Right lobe of liver (tissue), 6 donors: ENCODE measurements around the gene PLLP. TPM values are rescaled to one million over a fixed set of nuclear protein-coding genes. Genes with fewer than 3 reads are reported as not detected.

Source experiments
- ATAC-seq, 4 donors: fragments of 200-7000 bp; cut with Tn5 transposase; one replicate each; pipeline ENCODE4 v1.9.1; 2020; ENCODE audit warnings: mild to moderate bottlenecking in 4 of 4, moderate library complexity in 4 of 4
- DNase-seq, 3 donors: peaks; one replicate each; pipeline ENCODE4 v3.0.0-alpha.2; 2020
- H3K27ac ChIP-seq, 3 donors: fragments of 200-600 bp; one replicate each; pipeline ENCODE4 v1.8.0; 2022
- H3K27me3 ChIP-seq, 2 donors: fragments of 200-600 bp; one replicate each; pipeline ENCODE4 v1.8.0; 2022
- H3K36me3 ChIP-seq, 4 donors: fragments of 200-600 bp; sonication (generic) in 1 of 4; one replicate each; pipeline versions ENCODE4 v1.5.1 to v1.8.0; 2017 to 2022; ENCODE audit warnings: control low read depth in 1 of 4
- H3K4me1 ChIP-seq, 4 donors: fragments of 200-600 bp; sonication (generic) in 1 of 4; one replicate each; pipeline versions ENCODE4 v1.5.1 to v1.8.0; 2017 to 2022; ENCODE audit warnings: control low read depth in 1 of 4
- H3K4me3 ChIP-seq, 3 donors: fragments of 200-600 bp; one replicate each; pipeline ENCODE4 v1.8.0; 2022
- H3K9me3 ChIP-seq, 4 donors: fragments of 200-600 bp; sonication (generic) in 1 of 4; one replicate each; pipeline versions ENCODE4 v1.5.1 to v1.8.0; 2017 to 2022; ENCODE audit warnings: control low read depth in 1 of 4
- POLR2A ChIP-seq: fragments of 450-650 bp; IDR thresholded peaks from one replicate; pipeline ENCODE4 v1.6.1; 2017; ENCODE audit warnings: antibody characterized with exemption, mild to moderate bottlenecking
- WGBS: methylation state at CpG from one replicate; pipeline ENCODE4 v1.1.6; 2018; ENCODE audit warnings: low coverage, low lambda C conversion rate; ENCODE audit not compliant: insufficient coverage; ENCODE audit errors: missing lambda C conversion rate; 5-methylcytosine and 5-hydroxymethylcytosine counted together
- intact Hi-C, 2 donors: fragments of 100-400 bp; cut with DNase I; formaldehyde crosslinking; loops; one replicate each; pipeline versions ENCODE4 v1.11.2 to v1.14.1; 2022
- total RNA-seq, 6 experiments: library from RNA; depleted of rRNA in 2 of 6; stranded (reverse); fragments of >200 nt in 2 of 6; fragmentation: NEBNext Ultra II Directional in 3 of 6; extraction: Animal tissue kit (Norgen Biotek cat#: 25700) in 3 of 6; gene quantifications; one replicate each; pipeline versions ENCODE4 v1.1.0 to v1.2.4, GENCODE V29; 2016 to 2023
- TF ChIP-seq, protein P1 (sequence below), 4 donors: fragments of 200-600 bp in 3 of 4; fragments of 450-650 bp in 1 of 4; IDR thresholded peaks; one replicate each; pipeline versions ENCODE4 v1.5.1 to v1.8.0; 2016 to 2022; ENCODE audit warnings: antibody characterized with exemption in 4 of 4, mild to moderate bottlenecking in 2 of 4
- donor health status: DM: no; HTN: yes; CAD: no.
- donor health status: DM: no; HTN: no; CAD: no.
- donor health status: DM: no; HTN: no; CAD: no.
- donor health status: DM: no; HTN: yes; CAD: no.
- donor health status: DM: no; HTN: yes; CAD: no.

PLLP gene
- total RNA-seq, 6 experiments from 2014 or later, result 2.1 to 7.4 (median 3.8) TPM

DNA sequence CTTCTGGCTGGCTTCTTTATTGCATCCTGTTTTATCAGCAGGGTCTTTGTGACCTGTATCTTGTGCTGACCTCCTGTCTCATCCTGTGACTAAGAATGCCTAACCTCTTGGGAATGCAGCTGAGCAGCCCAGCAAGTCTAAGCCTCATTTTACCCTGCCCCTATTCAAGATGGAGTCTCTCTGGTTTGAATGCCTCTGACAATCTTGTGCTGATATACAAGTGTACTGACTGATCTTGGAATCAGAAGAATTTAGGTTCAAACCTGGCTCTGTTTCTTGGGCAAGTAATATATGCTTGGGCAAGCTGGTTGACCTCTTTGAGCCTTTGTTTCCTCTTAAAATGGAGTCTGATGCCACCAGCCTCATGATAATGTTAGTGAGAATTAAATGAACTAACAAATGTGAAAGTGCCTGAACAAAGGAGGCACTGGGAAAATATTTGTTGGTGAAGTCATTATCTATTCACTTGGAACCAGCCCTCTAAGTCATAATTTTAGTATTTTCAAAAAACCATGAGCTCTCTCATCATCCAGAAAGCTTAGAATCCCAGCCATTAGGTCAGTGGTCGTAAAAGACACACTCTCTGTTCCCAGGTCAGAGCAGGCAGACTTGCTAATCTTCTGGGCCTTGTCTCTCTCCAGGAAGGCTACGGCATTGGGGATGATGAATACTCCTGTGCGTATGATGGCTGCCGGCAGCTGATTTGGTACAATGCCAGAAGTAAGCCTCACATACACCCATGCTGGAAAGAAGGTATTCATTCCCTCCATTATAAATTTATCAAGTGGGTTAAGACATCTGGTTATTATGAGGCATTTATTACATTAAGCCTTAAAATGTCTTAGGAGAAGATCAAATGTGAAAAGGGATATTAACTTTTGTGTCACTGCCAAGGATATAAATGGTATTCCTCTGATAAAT, 57.5 kb downstream of the PLLP start:
- Histone ChIP-seq H3K27me3 (no peaks in the 10 kb centered on the region), H3K9me3 (no peaks in the 10 kb centered on the region), H3K4me3 (no peak overlapping the region), H3K27ac (no peak overlapping the region), H3K4me1 (no peaks in the 10 kb centered on the region), H3K36me3 (peaks cover 5 to 98% (median 34%) of the 10 kb centered on the region in 4 donors)
- intact Hi-C loops, result no loop called here
- DNase-seq (no peak), ATAC-seq (no peak)
- 89% methylated on average over 1 of the region's 4 CpGs for WGBS
- TF ChIP-seq, protein P1, sequence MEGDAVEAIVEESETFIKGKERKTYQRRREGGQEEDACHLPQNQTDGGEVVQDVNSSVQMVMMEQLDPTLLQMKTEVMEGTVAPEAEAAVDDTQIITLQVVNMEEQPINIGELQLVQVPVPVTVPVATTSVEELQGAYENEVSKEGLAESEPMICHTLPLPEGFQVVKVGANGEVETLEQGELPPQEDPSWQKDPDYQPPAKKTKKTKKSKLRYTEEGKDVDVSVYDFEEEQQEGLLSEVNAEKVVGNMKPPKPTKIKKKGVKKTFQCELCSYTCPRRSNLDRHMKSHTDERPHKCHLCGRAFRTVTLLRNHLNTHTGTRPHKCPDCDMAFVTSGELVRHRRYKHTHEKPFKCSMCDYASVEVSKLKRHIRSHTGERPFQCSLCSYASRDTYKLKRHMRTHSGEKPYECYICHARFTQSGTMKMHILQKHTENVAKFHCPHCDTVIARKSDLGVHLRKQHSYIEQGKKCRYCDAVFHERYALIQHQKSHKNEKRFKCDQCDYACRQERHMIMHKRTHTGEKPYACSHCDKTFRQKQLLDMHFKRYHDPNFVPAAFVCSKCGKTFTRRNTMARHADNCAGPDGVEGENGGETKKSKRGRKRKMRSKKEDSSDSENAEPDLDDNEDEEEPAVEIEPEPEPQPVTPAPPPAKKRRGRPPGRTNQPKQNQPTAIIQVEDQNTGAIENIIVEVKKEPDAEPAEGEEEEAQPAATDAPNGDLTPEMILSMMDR (IDR thresholded peaks at IDR 0.05), result no peak
- TF ChIP-seq POLR2A, result no peak

DNA sequence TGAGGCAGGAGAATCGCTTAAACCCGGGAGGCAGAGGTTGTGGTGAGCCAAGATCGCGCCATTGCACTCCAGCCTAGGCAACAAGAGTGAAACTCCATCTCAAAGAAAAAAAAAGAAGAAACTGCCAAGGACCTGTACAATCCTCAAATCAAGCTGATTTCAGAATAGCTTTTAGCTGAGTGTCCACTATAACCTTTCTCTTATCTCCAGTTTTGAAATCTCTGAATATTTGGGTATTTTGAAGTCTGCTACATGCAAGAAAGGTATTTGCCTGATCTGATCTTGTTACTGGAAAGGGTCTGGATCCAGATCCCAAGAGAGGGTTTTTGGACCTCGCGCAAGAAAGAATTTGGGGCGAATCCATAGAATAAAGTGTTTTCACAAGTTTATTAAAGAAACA, 58.5 kb downstream of the PLLP start:
- H3K4me1 ChIP-seq, result no peaks in the 10 kb centered on the region
- no peak overlapping the region for H3K4me3 ChIP-seq
- no peak for TF ChIP-seq POLR2A
- intact Hi-C loops, result no loop called here
- WGBS, result 95% methylated on average over 7 of the region's 7 CpGs
- no peaks in the 10 kb centered on the region for H3K9me3 ChIP-seq
- ATAC-seq (no peak), DNase-seq (no peak)
- H3K27ac ChIP-seq, result no peak overlapping the region
- H3K27me3 ChIP-seq, result no peaks in the 10 kb centered on the region
- peaks cover 0 to 98% (median 38%) of the 10 kb centered on the region in 4 donors for H3K36me3 ChIP-seq

DNA sequence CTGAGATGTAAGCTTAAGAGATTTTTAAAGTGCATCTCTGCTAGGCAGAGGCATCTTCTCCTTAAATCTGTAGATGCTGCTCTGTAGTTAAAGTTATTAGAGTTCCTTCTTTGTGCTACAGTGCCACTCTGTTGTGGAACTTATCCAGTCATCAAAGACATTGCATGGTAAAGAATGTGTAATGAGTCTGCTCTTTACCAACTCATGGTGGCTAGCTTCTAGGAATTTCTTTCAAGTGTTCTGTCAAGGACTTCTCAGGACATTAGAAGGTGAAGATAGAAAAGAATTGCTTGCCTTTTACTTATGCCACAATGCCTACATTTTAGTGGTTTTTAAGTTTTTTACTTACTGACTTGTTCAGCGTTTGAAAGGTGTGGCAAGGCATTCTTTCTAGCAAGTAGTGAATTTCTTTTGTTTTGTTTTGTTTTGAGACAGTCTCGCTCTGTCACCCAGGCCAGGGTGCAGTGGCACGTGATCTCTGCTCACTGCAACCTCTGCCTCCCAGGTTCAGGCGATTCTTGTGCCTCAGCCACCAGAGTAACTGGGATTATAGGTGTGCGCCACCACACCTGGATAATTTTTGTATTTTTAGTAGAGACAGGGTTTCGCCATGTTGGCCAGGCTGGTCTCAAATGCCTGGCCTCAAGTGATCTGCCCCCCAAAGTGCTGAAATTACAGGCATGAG, 59.7 kb downstream of the PLLP start:
- Histone ChIP-seq H3K9me3 (no peaks in the 10 kb centered on the region), H3K27me3 (no peaks in the 10 kb centered on the region), H3K27ac (no peak overlapping the region), H3K4me1 (no peaks in the 10 kb centered on the region), H3K36me3 (peaks cover 0 to 98% (median 41%) of the 10 kb centered on the region in 4 donors), H3K4me3 (no peak overlapping the region)
- no peak for DNase-seq
- ATAC-seq, result no peak
- no peak for TF ChIP-seq POLR2A
- TF ChIP-seq, protein P1 (IDR thresholded peaks at IDR 0.05), result no peak
- 84% methylated on average over 6 of the region's 6 CpGs for WGBS
- intact Hi-C loops, result no loop called here

DNA sequence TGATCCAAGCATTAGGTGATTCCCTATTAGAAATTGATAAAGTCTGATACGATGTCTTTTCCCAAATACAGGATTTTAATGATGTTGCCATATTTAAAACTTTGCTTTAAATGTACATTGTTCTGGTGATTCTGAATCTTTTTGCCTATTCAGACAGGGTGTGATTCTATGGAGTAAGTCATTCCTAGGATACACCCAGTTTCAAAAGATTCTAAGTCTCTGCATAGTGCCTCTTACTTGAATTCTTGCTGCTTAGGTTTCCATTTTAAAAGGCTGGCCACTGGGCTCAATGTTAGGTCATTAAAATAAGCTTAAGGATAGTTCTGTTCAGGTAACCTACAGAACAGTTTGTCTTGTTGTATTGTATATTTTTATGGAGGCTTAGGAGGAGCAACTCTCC, 61.4 kb downstream of the PLLP start:
- TF ChIP-seq, protein P1 (IDR thresholded peaks at IDR 0.05), result no peak
- TF ChIP-seq POLR2A, result no peak
- H3K4me3 ChIP-seq, result no peak overlapping the region
- H3K27me3 ChIP-seq, result no peaks in the 10 kb centered on the region
- no peaks in the 10 kb centered on the region for H3K9me3 ChIP-seq
- DNase-seq (no peak), ATAC-seq (no peak)
- no peak overlapping the region for H3K27ac ChIP-seq
- intact Hi-C loops, result no loop called here
- 100% methylated on average over 1 of the region's 1 CpG for WGBS
- no peaks in the 10 kb centered on the region for H3K4me1 ChIP-seq
- peaks cover 0 to 93% (median 41%) of the 10 kb centered on the region in 4 donors for H3K36me3 ChIP-seq

DNA sequence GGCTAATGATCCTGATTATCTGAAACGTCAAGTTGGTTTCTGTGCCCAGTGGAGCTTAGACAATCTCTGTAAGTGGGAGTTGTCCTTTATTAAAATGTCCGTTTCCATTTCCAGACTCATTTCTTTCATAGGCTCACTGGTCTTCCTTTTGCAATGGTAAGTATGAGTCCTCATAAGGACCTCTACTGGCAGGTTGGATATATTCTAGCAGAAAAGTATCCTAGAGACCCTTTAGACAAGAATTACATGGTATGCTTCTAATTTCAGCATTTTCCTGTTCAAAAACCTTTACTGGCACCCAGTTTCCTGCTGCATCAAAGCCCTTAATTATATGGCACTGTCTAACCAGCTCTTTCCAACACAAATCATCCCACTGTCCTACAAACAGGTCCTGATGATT, 67.5 kb downstream of the PLLP start:
- intact Hi-C loops, result no loop called here
- H3K4me3 ChIP-seq, result no peak overlapping the region
- ATAC-seq, result no peak
- peaks cover 0 to 5% (median 0%) of the 10 kb centered on the region in 4 donors for H3K9me3 ChIP-seq
- no peaks in the 10 kb centered on the region for H3K27me3 ChIP-seq
- no peaks in the 10 kb centered on the region for H3K4me1 ChIP-seq
- DNase-seq, result no peak
- TF ChIP-seq, protein P1 (IDR thresholded peaks at IDR 0.05), result no peak
- no peak for TF ChIP-seq POLR2A
- H3K27ac ChIP-seq, result no peak overlapping the region
- peaks cover 0 to 82% (median 56%) of the 10 kb centered on the region in 4 donors for H3K36me3 ChIP-seq
- whole genome bisulfite sequencing, result 92% methylated on average over 2 of the region's 2 CpGs
